Right forelimb (tissue), 1 donor: Measurements from ENCODE around the gene BABAM2.
"Not testable (repeated sequence)": the region's sequence is repeated elsewhere in the genome, so short reads cannot be mapped to it uniquely, and the experiment has no call there.

Experiments used
- DNase-seq: peaks from one replicate; pipeline ENCODE4 v3.0.0-alpha.2; 2018

BABAM2 gene

DNA sequence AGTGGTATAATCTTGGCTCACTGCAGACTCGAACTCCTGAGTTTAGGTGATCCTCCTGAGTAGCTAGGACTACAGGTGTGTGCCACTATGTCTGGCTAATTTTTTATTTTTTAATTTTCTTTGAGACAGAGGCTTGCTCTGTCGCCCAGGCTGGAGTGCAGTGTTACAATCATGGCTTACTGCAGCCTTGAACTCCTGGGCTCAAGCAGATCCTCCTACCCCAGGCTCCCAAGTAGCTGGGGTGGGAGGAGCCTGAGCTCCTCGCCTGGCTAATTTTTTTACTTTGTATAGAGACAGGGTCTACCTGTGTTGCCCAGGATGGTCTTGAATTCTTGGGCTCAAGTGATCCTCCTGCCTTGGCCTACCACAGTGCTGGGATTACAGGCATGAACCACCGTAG lies 62.5 kb downstream of the BABAM2 start:
- no peak for DNase-seq

GRCh38 chr2:27954221-27954673 lies 63.7 kb downstream of the BABAM2 start:
- DNase-seq = no peak

DNA sequence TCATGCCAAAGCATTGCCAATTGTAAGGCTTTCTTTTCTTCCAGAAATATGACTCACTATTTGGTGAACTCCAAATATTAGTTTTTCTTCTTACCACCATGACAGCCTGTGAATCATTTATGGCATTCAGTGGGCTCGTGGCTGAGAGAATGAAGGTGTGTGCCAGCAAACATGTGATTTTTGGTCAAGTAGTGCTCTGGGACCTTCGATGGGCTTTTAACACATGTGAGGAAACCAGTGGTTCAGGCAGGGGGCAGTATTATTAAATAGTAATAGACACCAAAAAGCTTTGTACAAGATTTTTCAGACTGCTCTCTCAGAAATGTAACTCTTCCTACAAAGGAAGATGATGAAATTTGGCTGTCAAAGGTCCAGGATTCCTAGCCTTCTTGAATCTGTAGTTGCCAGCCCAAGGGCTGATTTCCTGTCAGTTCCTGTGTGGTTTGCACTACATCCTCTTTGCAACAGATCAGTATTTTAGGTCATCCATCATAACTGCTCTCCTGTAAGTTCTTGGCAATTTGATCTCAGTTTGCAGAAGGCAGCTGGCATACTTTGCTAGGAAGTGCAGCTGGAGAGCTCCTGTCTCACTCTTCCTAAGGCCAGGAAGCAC lies 64.3 kb downstream of the BABAM2 start:
- DNase-seq = peak; percentile 65

DNA sequence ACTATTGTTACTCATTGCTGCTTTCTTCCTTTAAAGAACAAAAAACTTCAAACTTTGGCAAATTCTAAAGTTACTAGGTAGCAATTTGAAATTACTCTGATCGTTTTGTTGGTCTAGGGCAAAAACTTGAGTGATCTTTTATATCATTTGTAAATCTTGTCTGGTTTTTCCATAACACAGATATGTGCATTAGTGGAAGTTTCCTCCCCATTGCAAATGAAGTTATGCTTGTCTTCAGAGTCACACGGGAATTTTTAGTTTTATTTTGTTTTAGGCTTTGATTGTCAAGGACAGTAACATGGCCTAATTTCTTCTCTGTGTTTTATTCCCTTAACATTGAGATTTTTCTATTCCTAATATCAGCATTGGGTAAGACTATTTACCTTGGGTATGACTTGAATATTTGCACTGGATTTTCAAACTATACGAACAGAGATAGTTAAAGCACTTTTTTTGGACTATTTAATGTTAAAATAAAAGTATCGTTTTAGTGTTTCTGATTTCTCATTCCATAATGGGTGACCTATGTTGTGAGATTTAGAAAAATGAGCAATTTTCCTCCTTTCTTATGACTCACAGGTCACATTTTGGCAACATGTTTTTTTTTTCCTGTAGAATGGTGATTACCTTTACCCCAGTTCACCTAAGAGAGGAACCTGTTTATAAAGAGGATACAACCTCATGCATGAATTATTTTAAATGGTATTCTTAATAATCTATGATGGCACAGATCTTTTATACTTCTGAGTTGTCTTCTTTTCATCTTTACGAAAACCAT lies 65.0 kb downstream of the BABAM2 start:
- no peak for DNase-seq

GRCh38 chr2:27956888-27957287 lies 66.4 kb downstream of the BABAM2 start:
- DNase-seq = no peak

- DNase-seq = no peak
These were observed 68.3 kb downstream of the BABAM2 start for GRCh38 chr2:27958711-27959378.

DNA sequence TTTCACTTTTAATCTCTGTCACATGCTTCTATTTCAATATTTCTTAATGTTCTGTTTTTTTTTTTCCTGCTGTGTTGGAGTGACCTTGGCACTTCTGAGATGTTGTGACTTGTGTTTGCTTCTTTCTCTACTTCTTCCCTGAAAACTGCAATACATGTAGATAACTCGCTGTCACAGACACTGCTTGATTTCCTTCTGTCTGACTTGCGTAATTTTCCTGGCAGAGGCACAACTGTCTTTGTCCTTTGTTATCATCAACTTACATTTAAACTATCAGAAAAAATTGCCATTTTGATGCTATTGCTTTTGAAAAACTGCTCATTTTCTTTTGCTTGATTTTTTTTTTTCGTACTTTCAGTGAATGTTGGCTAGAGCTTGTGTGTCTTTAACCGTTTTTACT lies 69.0 kb downstream of the BABAM2 start:
- no peak for DNase-seq

- no peak for DNase-seq
These were observed 69.8 kb downstream of the BABAM2 start for GRCh38 chr2:27960237-27960912.

- DNase-seq = no peak
These were observed 71.5 kb downstream of the BABAM2 start for GRCh38 chr2:27962006-27962405.

DNA sequence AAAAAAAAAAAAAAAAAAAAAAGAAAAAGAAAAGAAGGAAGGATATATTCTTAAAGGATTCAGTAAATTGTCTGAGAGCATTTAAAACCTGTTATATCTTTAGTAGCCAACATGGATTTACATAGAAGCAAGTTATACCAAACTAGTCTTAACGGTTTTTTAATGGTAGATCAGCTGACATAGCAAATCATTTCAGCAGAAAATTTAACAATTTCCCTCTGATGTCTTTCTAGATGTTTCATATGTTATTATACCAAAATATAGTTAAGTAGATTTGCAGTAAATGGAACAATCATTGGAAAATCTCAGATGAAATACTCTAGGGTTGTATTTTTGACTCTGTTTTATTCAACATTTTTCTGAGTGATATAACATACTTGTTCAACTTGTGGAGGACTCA lies 72.9 kb downstream of the BABAM2 start:
- no peak for DNase-seq

DNA sequence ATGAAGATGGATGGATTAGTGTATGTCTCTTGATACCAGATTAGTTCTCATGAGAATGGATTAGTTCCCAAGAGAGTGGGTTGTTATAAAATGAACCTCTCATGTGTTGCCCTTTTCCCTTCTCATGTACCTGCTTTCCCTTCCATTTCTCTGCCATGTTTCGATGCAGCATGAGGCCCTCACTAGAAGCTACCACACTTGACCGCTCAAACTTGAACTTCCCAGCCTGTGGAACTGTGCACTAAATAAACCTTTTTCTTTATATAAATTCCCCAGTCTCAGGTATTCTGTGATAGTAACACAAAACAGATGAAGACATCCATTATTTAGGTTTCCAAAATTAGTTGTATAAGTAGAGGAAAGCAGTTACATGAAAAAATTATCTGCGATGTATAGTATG lies 73.5 kb downstream of the BABAM2 start:
- no peak for DNase-seq

DNA sequence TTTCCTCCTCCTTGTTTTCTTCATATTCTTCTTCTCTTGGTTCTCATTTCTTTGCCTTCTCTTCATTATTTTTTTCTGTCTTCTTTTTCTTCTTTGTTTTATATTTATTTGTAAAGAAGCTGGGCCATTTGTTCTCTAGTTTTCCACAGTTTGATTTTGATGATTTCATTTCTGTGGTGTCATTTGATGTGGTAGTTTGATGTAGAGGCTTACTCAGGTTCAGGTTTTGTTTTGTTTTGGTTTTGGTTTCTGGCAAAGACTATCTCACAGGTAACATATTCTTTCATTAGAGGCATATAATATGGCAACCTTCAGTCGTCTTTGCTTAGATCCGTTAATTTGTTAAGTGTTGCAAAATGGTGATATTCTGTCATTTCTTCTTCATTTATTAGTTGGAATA lies 75.3 kb downstream of the BABAM2 start:
- DNase-seq = no peak

DNA sequence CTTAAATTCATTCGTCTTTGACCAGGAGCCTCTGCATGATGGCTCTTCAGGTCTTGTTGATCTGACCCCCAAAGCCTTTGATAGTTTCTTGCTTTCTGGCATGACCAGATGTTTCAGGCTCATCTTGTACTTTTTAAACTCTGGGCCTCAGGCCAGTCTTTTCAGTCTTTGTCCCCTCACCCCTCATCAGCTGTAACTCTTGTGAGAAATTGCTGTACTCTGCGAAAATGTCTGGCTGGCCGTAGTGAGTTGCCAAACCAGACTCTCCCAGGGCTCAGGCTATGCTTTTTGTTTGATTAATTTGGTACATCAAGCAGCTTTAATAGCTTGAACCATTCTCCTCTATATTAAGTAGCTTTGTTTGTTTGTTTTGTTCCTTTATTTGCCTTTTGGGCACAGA lies 75.9 kb downstream of the BABAM2 start:
- no peak for DNase-seq

GRCh38 chr2:27967076-27967475 lies 76.5 kb downstream of the BABAM2 start:
- DNase-seq = no peak

DNA sequence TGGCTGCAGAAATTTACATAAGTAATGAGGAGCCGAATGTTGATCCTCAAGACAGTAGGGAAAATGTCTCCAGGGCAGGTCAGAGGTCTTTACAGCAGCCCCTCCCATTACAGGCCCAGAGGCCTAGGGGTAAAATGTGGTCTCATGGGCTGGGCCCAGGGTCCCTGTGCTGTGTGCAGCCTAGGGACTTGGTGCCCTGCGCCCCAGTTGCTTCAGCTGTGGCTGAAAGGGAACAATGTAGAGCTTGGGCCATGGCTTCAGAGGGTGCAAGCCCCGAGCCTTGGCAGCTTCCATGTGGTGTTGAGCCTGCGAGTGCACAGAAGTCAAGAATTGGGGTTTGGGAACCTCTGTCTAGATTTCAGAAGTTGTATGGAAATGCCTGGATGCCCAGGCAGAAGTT lies 77.5 kb downstream of the BABAM2 start:
- DNase-seq = not testable (repeated sequence)

DNA sequence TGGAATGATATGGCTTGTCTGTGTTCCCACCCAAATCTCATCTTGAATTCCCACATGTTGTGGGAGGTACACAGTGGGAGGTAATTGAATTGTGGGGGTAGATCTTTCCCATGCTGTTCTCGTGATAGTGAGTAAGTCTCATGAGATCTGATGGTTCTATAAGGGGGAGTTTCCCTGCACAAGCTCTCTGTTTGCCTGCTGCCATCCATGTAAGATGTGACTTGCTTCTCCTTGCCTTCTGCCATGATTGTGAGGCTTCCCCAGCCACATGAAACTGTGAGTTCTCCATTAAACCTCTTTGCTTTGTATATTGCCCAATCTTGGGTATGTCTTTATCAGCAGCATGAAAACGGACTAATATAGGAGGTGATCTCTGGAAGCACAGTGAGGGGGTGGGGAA lies 78.4 kb downstream of the BABAM2 start:
- not testable (repeated sequence) for DNase-seq

GRCh38 chr2:27972311-27972710 lies 81.8 kb downstream of the BABAM2 start:
- no peak for DNase-seq

DNA sequence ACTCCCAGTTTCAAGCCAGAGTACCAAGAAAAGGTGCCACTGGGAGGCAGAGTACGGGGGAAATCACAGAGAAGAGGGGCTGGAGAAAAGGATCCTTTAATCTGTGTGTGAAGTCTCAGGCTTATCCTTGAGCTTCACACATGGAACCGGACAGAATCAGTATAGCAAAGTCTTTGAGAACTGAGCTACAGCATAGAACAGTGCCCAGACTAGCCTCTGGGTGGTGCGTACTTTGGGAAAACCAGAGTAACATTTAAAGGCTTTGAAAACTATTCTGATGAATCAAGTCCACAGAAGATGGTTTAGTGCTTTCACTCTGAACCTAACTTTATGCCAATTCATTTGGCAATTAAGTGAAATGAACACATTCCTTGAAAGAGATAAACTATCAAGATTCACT lies 83.1 kb downstream of the BABAM2 start:
- no peak for DNase-seq

DNA sequence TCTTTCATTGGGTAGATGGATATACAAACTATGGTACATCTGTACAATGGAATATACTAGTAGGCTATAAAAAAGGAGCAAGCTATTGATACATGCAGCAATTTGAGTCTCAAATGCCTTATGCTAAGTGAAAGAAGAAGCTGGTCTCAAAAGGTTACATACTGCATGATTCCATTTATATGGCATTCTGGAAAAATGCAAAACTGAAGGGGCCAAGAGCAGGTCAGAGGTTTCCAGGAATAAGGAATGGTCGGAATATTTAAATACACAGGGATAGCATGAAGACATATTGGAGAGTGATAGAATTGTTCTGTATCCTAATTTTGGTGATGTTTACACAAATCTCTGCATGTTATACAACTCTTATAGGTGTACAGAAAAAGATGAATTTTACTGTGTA lies 85.8 kb downstream of the BABAM2 start:
- no peak for DNase-seq

DNA sequence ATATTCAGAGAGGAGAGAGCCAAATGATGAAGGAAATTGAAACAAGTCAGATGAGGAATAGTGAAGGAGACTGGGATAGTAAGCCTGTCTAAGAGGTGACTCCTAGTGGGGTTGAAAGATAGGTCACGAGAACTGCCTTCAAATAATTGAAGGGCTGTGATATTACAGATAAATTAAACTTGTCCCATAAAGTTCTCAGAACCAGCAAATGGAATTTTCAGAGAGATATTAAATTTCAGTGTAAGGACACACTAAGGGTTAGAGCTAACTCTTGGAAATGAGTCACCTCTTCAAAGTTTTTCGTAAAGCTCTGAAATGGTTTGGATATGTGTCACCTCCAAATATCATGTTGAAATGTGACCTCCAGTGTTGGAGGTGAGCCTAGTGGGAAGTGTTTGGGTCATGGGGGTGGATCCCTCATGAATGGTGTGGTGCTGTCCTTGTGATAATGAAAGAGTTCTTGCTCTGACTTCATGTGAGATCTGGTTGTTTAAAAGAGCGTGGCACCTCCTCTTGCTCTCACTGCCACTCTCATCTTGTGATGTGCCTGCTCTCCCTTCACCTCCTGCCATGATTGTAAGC lies 87.3 kb downstream of the BABAM2 start:
- no peak for DNase-seq

DNA sequence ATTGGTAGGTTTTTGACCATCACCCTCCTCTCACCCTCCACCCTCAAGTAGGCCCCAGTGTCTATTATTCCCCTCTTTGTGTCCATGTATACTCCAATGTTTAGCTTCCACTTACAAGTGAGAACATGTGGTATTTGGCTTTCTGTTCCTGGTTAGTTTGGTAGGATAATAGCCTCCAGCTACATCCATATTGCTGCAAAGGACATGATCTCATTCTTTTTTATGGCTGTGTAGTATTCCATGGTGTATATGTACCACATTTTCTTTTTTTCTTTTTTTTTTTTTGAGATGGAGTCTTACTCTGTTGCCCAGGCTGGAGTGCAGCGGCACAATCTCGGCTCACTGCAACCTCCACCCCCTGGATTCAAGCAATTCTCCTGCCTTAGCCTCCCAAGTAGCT lies 88.2 kb downstream of the BABAM2 start:
- DNase-seq = not testable (repeated sequence)

DNA sequence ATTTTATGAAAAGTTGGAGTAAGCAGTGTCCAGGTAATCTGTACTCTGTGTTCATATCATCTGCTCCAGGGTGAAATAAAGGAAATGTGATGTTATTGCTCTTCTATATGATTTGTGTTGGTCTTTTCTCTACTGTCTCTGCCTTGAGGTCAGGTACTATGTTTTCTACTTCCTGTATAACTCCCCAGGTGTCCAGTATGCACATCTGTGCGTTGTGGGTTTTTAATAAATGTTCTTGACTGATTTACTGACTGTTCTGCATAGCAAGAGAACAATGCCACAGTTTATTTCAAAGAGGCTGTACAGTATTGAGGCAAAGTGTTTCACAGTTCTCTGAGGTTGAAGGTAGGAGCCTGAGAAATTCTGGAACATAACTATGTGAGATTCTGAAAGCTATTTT lies 89.7 kb downstream of the BABAM2 start:
- DNase-seq = no peak

DNA sequence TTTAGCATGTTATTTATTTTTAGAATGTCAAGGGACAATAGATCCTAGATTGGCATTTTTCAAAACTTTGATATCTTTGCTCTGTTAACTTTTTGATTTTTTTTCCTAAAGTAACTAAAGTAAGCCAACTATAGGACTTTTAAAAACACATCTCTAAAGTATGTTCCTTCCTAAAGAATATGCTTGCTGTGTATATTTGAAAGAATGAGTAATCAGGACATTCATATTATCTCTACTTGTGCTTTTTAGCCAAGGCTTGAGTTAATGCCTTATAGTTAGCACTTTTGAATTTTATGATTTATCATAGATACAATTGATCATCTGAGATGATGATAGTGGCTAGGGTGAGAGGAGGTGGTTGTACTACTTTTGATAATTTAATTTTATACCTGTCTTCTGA lies 93.6 kb downstream of the BABAM2 start:
- no peak for DNase-seq
